Suprapubic skin (tissue), 3 donors: ENCODE data around the gene HSPB9.

ENCODE experiments used
- CTCF ChIP-seq, 2 donors: fragments of 200-600 bp in 1 of 2; fragments of 450-650 bp in 1 of 2; sonication (generic) in 1 of 2; IDR thresholded peaks; one replicate each; pipeline ENCODE4 v1.5.1; 2016 to 2019; ENCODE audit warnings: antibody characterized with exemption in 2 of 2, mild to moderate bottlenecking in 1 of 2, moderate library complexity in 1 of 2
- POLR2AphosphoS5 ChIP-seq, 3 donors: sonication (generic); formaldehyde crosslinking; IDR thresholded peaks; one replicate each; pipeline ENCODE4 v1.6.1; 2017; ENCODE audit warnings: antibody characterized with exemption in 3 of 3

- no peak for TF ChIP-seq POLR2AphosphoS5 (IDR thresholded peaks at IDR 0.05)
- TF ChIP-seq CTCF (IDR thresholded peaks at IDR 0.05) = no peak
These were observed 10.3 kb downstream of the HSPB9 start for GRCh38 chr17:42132941-42133340.
